Measurements from ENCODE around the gene BEAN1.
"Not testable (repeated sequence)": the region's sequence is repeated elsewhere in the genome, so short reads cannot be mapped to it uniquely, and the experiment has no call there.

Gene BEAN1

GRCh38 chr16:66512272-66513110, 85.4 kb downstream of the BEAN1 start:
- no peak for DNase-seq

GRCh38 chr16:66513111-66513723, 86.1 kb downstream of the BEAN1 start:
- no peak for DNase-seq

GRCh38 chr16:66514391-66514790, 87.3 kb downstream of the BEAN1 start:
- DNase-seq: not testable (repeated sequence)

GRCh38 chr16:66514980-66515595, 88.0 kb downstream of the BEAN1 start:
- not testable (repeated sequence) for DNase-seq

GRCh38 chr16:66515596-66516508, 88.8 kb downstream of the BEAN1 start:
- DNase-seq: no peak

GRCh38 chr16:66516509-66516807, 89.4 kb downstream of the BEAN1 start:
- DNase-seq: no peak

- DNase-seq: no peak
These were observed 89.9 kb downstream of the BEAN1 start for GRCh38 chr16:66516808-66517585.

GRCh38 chr16:66517586-66518263, 90.6 kb downstream of the BEAN1 start:
- DNase-seq: no peak

GRCh38 chr16:66519482-66520373, 92.6 kb downstream of the BEAN1 start:
- no peak for DNase-seq

GRCh38 chr16:66520406-66521170, 93.5 kb downstream of the BEAN1 start:
- DNase-seq: no peak

- no peak for DNase-seq
These were observed 94.2 kb downstream of the BEAN1 start for GRCh38 chr16:66521252-66521713.

GRCh38 chr16:66521951-66522771, 95.1 kb downstream of the BEAN1 start:
- no peak for DNase-seq

- DNase-seq: no peak
These were observed 95.9 kb downstream of the BEAN1 start for GRCh38 chr16:66522816-66523590.

- DNase-seq: no peak
These were observed 96.8 kb downstream of the BEAN1 start for GRCh38 chr16:66523861-66524354.

GRCh38 chr16:66524601-66525164, 97.6 kb downstream of the BEAN1 start:
- no peak for DNase-seq

- DNase-seq: no peak
These were observed 98.5 kb downstream of the BEAN1 start for GRCh38 chr16:66525396-66526180.

GRCh38 chr16:66528294-66528693, 101.2 kb downstream of the BEAN1 start:
- DNase-seq: no peak
